Lung microvascular endothelial cell (primary cell): ENCODE results near the gene LYRM4. TPM values are rescaled to one million over a fixed set of nuclear protein-coding genes. Genes with fewer than 3 reads are reported as not detected.

Source experiments
- DNase-seq, 2 donors: peaks; one replicate each; pipeline versions ENCODE4 v3.0.0 to v3.0.0-alpha.2; 2010; ENCODE audit warnings: low read depth in 2 of 2
- total RNA-seq: library from RNA; depleted of rRNA; stranded (reverse); fragments of >200 nt; gene quantifications from 2 replicates; pipeline ENCODE4 v1.2.1, GENCODE V29; 2014

LYRM4 gene
- total RNA-seq, 1 donor from 2014 or later = 14.7 TPM

DNA sequence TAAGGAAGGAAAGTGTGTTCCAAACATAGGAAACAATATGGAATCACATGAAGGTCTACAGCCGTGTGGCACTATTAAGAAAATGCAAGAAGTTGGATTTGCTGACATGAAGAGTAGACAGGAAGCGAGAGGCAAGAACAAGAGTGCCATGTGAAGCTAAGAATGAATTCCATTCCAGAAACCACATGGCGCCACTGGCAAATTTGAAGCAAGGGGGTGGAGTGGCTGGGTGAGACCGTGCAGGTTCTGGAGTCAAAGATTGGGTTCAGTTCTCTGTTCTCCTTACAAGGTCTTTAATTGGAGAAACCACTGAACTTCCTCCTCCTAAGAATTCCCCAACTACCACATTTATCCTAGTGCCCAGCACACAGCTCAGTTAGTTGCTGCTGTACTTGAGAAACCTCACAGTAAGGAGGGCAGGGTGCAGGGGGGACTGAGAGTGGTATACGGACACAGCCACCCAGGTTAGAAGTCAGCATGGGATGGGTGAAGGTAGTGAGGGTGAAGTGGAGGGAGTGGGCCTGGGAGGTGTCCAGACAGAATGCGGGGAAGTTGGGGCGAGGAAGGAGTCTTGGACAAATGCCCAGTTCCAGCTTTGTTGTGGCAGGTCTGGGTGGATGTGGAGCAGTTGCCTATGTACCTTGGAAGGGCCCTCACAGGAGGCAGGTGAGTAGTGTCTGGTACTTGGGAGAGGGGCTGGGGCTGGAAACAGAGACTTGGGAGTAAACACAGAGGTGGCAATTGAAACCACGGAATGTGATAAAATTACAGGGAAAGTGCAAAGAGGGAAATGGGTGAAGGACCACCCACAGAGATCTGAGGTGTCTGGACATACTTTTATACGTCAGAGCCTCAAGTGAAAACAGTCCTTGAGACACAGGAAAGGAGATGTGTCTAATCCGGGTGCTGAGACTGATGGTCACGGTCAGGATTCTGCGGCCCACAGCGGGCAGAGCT, 14.3 kb downstream of the LYRM4 start:
- DNase-seq = no peak

DNA sequence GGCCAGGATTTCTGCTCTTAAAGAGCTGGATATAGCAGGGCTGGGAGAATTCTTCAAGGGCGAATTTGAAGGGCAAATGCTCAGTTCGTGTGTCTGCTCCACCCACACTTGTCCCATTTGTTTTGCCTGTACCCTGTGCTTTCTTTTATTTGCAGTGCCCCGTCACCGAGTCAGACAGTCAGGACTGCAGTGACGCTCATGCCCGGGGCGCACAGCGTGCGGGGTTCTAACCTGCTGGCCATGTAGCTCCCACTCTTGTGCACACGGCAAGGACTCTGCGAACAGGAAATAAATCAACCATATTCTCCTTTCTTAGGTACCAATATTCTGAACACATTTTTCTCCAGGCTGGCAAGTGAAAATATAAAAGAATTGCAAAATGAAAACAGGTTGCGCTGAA, 17.7 kb downstream of the LYRM4 start:
- DNase-seq = no peak

DNA sequence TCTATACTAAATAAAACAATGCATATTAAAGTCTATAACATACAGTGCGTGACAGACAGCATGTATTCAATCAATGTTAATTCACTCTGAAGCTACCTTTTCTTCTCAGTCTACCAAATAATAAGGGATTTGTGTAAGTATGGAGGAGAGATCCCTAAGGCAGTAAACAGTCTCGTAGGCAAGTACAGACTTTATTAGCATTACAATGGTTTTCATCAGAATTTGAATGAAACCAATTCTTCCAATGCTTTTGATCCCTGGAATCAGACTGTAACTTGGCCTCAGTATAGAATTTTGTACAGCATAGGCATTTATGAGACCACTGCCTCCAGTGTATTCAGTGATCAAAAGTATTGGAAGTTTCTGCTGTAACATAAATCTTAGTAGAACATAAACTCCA, 19.5 kb downstream of the LYRM4 start:
- no peak for DNase-seq

DNA sequence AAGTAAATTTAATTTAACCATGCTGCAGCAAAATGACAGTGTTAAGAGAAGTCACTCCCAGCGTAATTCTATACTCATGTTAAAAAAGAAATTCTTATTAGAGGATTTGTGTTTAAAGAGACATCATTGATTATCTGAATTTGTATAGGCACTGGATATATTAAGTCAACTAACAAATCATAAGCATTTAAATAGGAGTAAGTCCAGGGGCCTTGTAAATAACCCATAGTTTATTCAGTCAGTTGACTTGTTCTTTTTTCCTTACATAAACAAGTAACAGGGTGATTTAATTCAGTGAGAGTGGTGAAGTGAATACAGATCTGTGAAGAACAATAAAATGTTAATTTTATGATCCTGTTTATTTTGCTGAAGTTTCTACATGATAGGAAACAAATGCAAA, 22.4 kb downstream of the LYRM4 start:
- no peak for DNase-seq

DNA sequence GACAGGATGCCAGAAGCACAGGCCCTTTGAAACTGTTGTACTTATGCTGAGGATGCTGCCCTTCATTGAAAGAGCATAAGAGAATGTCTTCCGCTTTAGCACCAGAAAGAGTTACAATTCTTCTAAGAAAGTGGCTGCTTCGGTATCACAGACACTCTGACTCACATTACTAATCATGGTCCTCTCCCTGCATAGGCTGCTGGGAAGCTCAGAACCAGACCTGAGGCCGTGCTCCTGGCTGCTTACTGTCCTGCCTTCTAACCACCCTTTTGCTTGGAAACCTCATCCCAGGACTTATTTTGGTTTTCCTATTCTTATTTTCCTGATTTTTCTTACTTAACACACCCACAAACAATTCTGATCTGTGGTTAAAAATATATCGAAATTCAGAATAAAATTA, 22.9 kb downstream of the LYRM4 start:
- no peak for DNase-seq

DNA sequence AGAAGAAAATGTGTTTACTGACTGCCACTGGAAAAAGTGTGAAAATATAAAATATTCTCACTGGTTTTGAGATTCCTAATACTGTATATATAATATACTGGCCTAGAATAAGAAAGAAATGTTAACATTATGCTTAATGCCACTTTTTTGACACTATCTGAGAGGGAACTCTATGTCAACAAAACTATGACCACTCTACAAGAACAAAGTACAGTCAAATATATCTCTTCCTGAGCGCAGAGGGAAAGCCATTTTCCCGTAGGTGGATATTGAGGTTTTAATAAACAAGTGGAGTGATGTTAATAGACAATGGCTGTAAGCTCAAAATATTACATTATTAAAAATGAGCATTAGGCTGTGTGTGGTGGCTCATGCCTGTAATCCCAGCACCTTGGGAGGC, 24.9 kb downstream of the LYRM4 start:
- DNase-seq = no peak

DNA sequence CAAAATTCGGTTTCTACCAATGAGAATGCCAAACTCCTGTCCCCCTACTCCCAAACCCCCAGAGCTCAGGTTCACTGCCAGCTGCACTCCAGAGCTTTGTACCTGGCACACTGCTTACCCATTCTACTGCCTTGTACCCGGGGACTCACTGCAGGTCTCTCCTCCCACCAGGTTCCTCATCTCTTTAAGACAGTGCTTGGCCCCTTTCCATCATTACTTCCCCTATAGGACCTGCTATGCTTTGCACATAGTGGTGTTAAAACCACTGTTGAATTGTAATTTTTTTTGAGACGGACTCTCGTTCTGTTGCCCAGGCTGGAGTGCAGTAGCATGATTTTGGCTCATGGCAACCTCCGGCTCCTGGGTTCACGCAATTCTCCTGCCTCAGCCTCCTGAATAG, 25.9 kb downstream of the LYRM4 start:
- no peak for DNase-seq

DNA sequence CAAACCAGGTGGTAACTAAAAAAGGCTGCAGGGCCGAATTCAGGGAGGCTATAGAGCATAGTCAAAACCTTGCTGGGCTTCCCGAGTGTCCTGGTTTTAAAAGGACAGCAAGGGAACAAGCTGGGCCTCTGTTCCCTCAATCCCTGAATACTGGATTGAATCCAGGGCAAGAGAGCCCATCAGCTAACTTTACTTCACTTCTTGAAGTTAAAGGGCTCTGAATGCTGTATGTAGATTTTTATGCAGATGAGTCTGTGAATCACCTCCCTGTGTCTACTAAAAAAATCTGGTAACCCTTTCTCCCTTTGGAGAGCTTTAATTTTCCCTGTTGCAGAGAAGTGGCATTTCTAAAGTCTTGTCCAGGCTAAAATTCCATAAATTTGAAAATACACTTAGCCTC, 29.5 kb downstream of the LYRM4 start:
- no peak for DNase-seq

DNA sequence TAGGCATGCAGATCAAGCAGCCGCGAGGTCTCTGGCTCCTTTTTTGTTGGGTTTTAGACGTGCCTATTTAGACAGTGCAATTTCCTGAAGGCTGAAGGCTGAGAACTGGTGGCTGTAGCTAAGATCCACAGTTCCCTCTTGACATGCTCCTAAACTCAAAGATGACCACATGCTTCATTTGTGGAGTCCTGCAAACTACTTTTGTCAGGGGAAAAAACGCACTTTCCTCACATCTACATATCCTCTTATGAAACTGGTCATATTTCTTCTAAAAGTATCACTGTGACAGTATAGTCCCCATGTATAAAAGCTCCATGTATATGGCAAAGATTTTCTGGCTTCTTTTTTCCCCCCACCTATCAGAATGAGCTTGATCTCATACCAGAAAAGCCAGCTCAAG, 30.7 kb downstream of the LYRM4 start:
- DNase-seq = peak in 1 of 2 donors; percentile 8

DNA sequence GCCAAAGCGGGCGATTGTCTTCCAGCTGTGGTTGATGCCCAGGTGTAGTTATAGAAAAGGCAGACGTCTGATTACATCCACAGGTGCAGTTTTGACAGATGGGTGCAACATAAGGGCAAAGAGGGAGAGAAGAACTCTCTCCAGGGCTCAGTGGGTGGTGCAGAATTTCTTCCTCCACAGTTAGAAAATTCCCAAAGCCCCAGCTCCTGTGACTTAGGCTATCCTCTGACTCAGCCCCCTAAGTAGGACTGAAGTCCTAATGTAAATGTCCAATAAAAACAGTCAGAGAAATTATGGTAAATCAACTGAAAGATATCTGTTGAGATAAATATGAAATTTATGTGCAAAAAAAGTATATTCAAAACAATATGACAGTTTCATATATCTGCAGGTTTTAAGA, 31.4 kb downstream of the LYRM4 start:
- DNase-seq = no peak

DNA sequence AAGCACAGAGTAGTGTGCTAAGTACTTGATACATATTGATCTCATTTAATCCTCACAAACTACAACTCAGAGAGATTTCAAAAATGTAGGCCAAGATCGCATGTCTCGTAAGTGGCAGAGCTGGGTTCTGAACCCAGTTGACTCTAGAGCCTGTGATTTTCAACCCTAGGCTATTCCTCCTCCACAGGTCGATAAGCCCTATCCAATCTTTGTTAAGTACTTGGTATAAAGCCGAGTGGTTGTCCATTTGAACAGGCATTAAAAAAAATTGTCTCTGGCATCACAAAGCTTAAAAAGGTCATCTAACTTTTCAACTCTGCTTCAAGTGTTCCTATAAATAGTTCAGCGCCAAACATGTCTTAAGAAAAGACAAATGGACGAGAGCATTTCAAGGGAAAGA, 37.4 kb downstream of the LYRM4 start:
- DNase-seq = no peak

DNA sequence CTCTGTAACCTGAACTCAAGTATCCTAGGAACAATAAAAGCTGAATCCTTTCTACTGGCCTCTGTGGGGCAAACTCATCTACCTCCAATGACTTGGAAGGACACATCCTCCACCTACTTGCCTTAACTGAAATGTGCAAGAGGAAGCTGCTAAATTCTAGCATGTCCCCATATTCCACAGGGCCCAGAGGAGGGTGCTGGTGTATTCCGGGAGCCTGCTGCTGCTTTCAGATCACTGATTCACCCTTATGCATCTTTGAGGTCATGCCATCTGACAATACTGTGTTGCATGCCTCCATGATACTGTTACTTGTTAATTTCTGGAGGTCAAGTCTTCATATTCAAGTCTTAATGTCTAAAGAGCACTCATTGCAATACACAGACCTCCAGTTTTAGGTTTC, 40.3 kb downstream of the LYRM4 start:
- DNase-seq = no peak

DNA sequence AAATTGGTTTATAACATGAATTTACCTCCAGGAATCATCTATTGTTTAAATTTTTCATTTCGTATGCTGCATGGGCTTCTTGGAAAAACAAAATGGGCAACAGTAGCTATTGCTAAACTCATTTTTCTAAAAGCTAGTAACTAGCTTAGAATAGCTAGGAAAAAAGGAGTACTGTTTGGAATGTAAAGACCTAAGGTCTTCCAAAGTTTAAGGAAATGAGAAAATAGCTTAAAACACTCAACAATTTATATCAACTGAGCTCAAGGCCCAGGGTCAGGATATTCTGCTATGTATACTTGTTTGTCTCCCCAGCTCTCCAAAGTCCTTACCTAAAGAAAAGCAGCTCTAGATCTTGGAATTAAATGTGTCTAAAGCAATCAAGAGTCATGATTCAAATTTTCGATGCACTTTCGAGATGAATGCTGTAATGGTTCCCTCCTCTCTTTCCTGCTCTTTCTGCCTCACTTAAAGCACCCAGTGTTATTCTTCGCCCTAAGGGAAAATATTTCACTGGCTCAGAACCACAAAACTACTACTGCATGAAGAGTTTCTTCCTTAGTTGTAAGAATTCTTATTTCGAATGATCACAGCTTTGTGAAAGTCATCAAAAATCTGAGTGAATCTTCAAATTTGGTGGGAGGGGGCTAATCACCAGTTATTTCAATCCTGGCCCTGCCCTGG, 41.6 kb downstream of the LYRM4 start:
- DNase-seq = no peak

DNA sequence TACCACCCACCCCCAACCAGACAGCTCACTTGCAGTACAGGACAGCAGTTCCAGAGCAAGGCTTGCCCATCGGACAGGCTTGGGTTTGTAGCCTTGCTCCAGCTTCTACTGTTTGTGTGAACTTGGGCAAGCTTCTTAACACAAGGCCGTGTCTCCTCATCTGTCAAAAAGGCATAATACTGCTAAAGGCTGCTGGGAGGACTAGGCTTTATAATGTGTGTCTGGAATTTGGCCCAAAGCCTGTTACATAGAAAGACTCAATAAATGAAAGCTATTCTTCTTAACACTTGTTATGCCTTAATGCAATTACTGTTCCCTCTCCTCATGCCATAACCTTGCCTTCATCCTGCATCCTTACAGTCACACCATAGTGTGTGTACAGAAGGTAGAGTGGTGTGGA, 43.4 kb downstream of the LYRM4 start:
- no peak for DNase-seq

DNA sequence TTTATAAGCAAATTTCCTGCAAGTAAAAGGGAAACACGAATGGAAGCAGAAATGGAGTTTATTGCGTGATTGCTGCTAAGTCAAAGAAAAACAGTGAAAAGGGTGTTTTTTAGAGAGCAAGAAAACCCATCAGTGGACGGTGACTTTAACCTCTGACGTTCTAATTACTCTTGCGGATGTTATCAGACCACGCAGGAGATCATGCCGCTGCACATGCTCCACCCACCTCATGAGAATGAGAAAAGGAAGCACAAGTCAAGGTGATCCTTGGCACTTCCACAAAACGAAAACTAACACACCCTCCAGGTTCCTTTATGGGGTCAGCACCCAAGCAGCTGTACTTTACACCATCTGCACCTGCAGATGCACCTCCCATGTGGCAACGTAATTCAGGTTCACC, 45.0 kb downstream of the LYRM4 start:
- no peak for DNase-seq

DNA sequence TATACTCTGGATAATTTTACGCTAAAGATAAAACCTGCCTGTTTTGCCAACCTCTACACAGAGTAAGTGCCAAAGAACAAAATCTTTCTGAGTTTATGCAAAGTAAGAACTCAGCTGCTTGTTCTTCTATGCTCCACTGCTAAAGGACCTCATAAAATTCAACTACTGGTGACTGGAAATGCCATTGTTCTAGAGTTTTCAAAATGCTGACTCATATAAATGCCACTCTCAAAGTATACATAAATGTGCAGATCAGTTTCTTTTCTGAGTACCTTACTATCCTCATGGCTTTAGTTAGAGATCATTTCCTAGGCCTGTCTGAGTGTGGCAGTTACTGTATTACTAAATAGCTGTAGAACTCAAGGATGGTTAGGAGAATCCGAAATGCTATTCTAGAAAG, 45.6 kb downstream of the LYRM4 start:
- DNase-seq = peak; percentile 26 to 35

DNA sequence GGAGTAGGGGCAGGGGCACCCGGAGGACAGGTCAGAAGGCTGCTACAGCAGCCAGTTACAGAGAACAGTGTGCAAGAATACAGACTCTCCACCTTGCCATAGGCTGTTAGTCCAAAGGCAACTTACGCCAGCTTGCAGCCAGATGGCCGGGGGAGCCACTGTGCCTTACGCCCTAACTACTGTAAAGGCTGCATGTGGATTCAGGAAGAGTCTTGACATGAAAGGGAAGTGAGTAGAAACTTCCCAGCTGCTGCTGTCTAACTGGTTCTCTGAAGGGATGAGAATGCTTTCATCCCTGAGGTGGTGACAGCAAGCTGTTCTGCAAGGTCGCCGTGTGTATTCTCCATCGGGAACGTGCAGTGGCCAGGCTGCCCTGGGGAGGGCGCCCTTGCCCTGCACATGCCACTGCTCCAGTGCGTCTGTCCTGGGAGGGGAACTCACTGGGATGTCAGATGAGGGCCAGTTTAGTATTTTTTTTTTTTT, 46.1 kb downstream of the LYRM4 start:
- peak; percentile 61 to 70 for DNase-seq

DNA sequence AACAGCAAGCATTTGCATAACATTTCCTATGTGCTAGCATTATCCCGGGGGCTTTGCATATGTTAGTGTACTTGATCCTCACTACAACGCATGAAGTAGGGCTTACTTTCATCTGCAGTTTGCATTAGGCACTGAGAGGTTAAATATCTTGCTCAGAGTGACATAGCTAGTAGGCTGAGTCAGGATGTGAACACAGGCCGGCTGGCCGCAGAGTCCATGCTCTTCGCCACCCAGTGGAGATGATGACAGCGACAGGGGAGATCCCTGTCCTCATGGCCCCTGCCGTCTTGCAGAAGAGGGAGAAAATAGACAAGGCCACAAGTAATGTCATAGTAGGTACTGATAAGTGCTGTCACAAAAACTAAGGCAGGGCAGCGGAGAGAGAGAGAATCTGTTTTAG, 46.9 kb downstream of the LYRM4 start:
- peak in 1 of 2 donors; percentile 57 for DNase-seq

DNA sequence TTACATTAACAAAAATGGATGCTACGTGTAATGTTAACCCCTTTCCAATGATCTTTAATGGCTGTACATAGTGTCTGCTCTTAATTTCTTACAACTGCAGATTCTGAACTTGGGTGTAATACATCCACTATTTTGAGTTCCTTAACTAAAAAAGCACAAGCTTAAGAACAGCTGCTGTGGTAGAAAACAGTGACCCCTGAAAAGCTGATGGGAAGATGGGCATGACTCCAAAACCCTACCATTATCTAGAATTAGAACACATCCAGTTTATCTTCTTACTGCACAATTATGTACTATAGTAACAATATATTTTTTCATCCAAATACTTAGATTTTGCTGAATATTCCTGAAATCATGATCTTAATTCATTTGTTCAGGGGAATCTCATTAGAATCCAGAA, 49.3 kb downstream of the LYRM4 start:
- no peak for DNase-seq

DNA sequence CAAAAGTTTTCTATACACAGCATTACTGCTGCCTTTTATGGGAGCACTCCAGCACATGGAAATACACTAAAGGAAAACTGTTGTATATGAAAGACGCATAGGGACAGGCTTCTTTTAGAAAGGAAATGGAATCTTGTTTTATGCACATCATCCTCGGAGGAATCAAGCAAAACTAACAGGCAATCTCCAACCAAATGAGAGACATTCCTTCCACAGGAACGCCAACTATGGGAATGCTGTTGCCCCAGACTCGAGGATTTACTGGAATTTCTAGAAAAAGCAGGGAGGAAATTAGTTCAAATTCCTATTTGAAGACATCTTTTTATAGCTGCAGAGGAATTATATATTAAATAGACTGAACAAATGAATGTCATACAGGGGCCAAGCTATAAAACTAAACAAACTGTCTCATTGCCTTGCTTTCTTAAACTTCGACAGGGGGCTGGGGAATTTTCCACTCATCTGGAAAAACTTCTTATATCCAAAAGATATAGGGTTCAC, 52.2 kb downstream of the LYRM4 start:
- DNase-seq = no peak

DNA sequence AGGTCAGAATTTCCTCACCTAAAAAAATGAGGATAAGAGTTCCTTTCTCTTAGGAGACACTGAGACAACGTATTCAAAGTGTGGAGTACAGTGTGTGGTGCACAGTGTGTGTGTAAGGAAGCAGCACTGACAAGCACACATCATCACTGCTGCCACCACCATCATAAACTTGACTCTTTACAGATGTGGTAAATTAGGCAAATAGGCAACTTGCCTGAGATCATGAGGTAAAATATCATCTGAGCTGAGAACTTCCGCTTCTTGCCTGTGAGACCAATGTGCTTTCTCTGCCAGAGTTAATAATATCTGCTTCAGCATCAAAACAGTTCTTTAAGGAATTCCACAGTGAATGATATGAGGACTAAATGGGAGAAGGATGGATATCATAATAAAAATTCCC, 52.7 kb downstream of the LYRM4 start:
- DNase-seq = no peak

DNA sequence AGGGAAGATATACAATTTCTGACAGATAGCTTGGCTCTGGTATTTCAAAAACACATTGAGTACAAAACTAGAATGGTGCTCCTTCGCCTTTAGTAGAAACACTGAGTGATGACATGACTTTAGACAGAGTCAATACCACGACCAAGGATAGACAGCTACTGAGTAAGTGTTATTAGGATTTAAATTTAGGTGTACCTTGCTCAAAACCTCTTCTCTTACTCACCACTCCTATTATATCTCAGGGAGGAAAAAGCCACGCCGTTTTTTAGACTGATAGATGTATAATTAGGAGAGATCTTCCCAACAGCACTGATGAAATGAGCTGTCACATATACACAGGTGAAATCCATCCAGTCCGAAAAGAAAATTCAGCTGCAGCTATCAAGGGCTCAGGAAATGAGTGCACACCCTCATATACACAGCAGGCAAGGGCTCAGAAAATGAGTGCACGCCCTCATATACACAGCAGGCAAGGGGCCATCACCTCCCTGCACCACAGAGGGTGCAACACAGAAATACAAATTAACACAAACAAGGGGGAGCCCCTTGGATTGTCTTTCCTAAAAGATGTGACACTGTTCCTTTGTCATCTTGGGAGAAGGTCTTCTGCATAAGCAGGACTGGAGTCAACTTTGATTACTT, 53.7 kb downstream of the LYRM4 start:
- DNase-seq = no peak
